ENCODE data around the gene EML3. TPM values are rescaled to one million over a fixed set of nuclear protein-coding genes. Genes with fewer than 3 reads are reported as not detected.

Gene EML3
- total RNA-seq, 1 donor from 2014 or later: 4.0 TPM

- peaks cover 45% of the 10 kb centered on the region for H3K4me1 Mint-ChIP-seq
- H2AFZ ChIP-seq (replicated peaks): no peak overlapping the region
- peaks cover 39% of the 10 kb centered on the region for H3F3A ChIP-seq (ENCODE audit: low read depth)
- DNase-seq (ENCODE audit: low spot score): no peak
- H3K27me3 ChIP-seq: peaks cover 22% of the 10 kb centered on the region
- peak overlapping the region; percentile 47 for H3K4me3 Mint-ChIP-seq
- no peak overlapping the region for H3K27ac ChIP-seq
- peaks cover 25% of the 10 kb centered on the region for H3K4me1 ChIP-seq
- H3K27me3 Mint-ChIP-seq (ENCODE audit: insufficient read depth, low read depth): peaks cover 6% of the 10 kb centered on the region
- no peak overlapping the region for H3K4me2 ChIP-seq
- H3K36me3 ChIP-seq: no peaks in the 10 kb centered on the region
- H3K9me3 Mint-ChIP-seq: no peaks in the 10 kb centered on the region
- no peaks in the 10 kb centered on the region for H3K9me3 ChIP-seq (ENCODE audit: low read depth)
- H3K4me3 ChIP-seq: no peak overlapping the region
- TF ChIP-seq CTCF (IDR thresholded peaks at IDR 0.05) (no peak), EZH2phosphoT487 (IDR thresholded peaks at IDR 0.05) (no peak), EZH2 (IDR thresholded peaks at IDR 0.05) (no peak)
- H3K27ac Mint-ChIP-seq: peak overlapping the region; percentile 59
- peaks cover 3% of the 10 kb centered on the region for H4K20me1 ChIP-seq (ENCODE audit: low read depth)
- peaks cover 13% of the 10 kb centered on the region for H3K36me3 Mint-ChIP-seq
- H3K9ac ChIP-seq: no peak overlapping the region
- H3K79me2 ChIP-seq (ENCODE audit: low read depth): peaks cover 10% of the 10 kb centered on the region
Measured at GRCh38 chr11:62605467-62605866, 7.1 kb downstream of the EML3 start.

GRCh38 chr11:62604460-62605120 lies 8.0 kb downstream of the EML3 start:
- Mint-ChIP-seq H3K27ac (peak overlapping the region; percentile 59), H3K4me3 (peak overlapping the region; percentile 44), H3K4me1 (peaks cover 48% of the 10 kb centered on the region), H3K27me3 (ENCODE audit: insufficient read depth, low read depth) (peaks cover 6% of the 10 kb centered on the region), H3K36me3 (peaks cover 15% of the 10 kb centered on the region), H3K9me3 (no peaks in the 10 kb centered on the region)
- Histone ChIP-seq H3K9ac (no peak overlapping the region), H3K27ac (peak overlapping the region; percentile 27), H3K36me3 (no peaks in the 10 kb centered on the region), H3K4me3 (no peak overlapping the region), H3K27me3 (peaks cover 22% of the 10 kb centered on the region), H3K9me3 (ENCODE audit: low read depth) (no peaks in the 10 kb centered on the region), H3K79me2 (ENCODE audit: low read depth) (peaks cover 19% of the 10 kb centered on the region), H4K20me1 (ENCODE audit: low read depth) (peaks cover 12% of the 10 kb centered on the region), H2AFZ (replicated peaks) (no peak overlapping the region), H3F3A (ENCODE audit: low read depth) (peaks cover 45% of the 10 kb centered on the region), H3K4me2 (peak overlapping the region; percentile 51), H3K4me1 (peaks cover 32% of the 10 kb centered on the region)
- TF ChIP-seq CTCF (IDR thresholded peaks at IDR 0.05) (no peak), EZH2 (IDR thresholded peaks at IDR 0.05) (no peak), EZH2phosphoT487 (IDR thresholded peaks at IDR 0.05) (no peak)
- peak; percentile 85 for DNase-seq (ENCODE audit: low spot score)

GRCh38 chr11:62603776-62604299 lies 8.7 kb downstream of the EML3 start:
- TF ChIP-seq EZH2phosphoT487 (IDR thresholded peaks at IDR 0.05) (no peak), CTCF (IDR thresholded peaks at IDR 0.05) (no peak), EZH2 (IDR thresholded peaks at IDR 0.05) (no peak)
- no peaks in the 10 kb centered on the region for H3K36me3 ChIP-seq
- peaks cover 22% of the 10 kb centered on the region for H3K27me3 ChIP-seq
- Mint-ChIP-seq H3K36me3 (peaks cover 17% of the 10 kb centered on the region), H3K27ac (no peak overlapping the region), H3K9me3 (no peaks in the 10 kb centered on the region), H3K4me1 (peaks cover 56% of the 10 kb centered on the region), H3K27me3 (ENCODE audit: insufficient read depth, low read depth) (peaks cover 6% of the 10 kb centered on the region), H3K4me3 (peak overlapping the region; percentile 77)
- no peak overlapping the region for H3K27ac ChIP-seq
- peaks cover 19% of the 10 kb centered on the region for H4K20me1 ChIP-seq (ENCODE audit: low read depth)
- peaks cover 37% of the 10 kb centered on the region for H3K4me1 ChIP-seq
- H3F3A ChIP-seq (ENCODE audit: low read depth): peaks cover 52% of the 10 kb centered on the region
- H3K79me2 ChIP-seq (ENCODE audit: low read depth): peaks cover 27% of the 10 kb centered on the region
- no peaks in the 10 kb centered on the region for H3K9me3 ChIP-seq (ENCODE audit: low read depth)
- no peak overlapping the region for H2AFZ ChIP-seq (replicated peaks)
- DNase-seq (ENCODE audit: low spot score): no peak
- no peak overlapping the region for H3K4me3 ChIP-seq
- H3K4me2 ChIP-seq: no peak overlapping the region
- H3K9ac ChIP-seq: no peak overlapping the region
